Progenitor cell of endocrine pancreas (in vitro differentiated cells): ENCODE results near the gene HOXA6. TPM values are rescaled to one million over a fixed set of nuclear protein-coding genes. Genes with fewer than 3 reads are reported as not detected.

Source experiments
- DNase-seq: peaks from one replicate; pipeline ENCODE4 v3.0.0; 2021; ENCODE audit warnings: low spot score; ENCODE audit not compliant: unreplicated experiment
- H3K27ac Mint-ChIP-seq: 2 replicates; pipeline ENCODE4 v1.8.0; 2021; ENCODE audit warnings: mild to moderate bottlenecking, moderate library complexity, mixed read lengths
- H3K27me3 Mint-ChIP-seq: 2 replicates; pipeline ENCODE4 v1.8.0; 2021; ENCODE audit warnings: mixed read lengths
- H3K36me3 Mint-ChIP-seq: 2 replicates; pipeline ENCODE4 v1.8.0; 2022; ENCODE audit warnings: mixed read lengths; ENCODE audit not compliant: insufficient read depth
- H3K4me1 Mint-ChIP-seq: 2 replicates; pipeline ENCODE4 v1.8.0; 2021; ENCODE audit warnings: low read depth, mixed read lengths
- H3K4me3 Mint-ChIP-seq: 2 replicates; pipeline ENCODE4 v1.8.0; 2021; ENCODE audit warnings: low read depth, mild to moderate bottlenecking, moderate library complexity, mixed read lengths
- H3K9me3 Mint-ChIP-seq: 2 replicates; pipeline ENCODE4 v1.8.0; 2021; ENCODE audit warnings: low read depth, mixed read lengths
- CTCF ChIP-seq: fragments of 200-600 bp; sonication (generic); IDR thresholded peaks from one replicate; pipeline ENCODE4 v1.5.0; 2021; ENCODE audit warnings: antibody characterized with exemption, mild to moderate bottlenecking; ENCODE audit not compliant: unreplicated experiment
- total RNA-seq: library from RNA; stranded (reverse); gene quantifications from 2 replicates; pipeline ENCODE4 v1.2.1, GENCODE V29; 2021

The HOXA6 gene
- total RNA-seq, 1 donor from 2014 or later, result 0.38 TPM

DNA sequence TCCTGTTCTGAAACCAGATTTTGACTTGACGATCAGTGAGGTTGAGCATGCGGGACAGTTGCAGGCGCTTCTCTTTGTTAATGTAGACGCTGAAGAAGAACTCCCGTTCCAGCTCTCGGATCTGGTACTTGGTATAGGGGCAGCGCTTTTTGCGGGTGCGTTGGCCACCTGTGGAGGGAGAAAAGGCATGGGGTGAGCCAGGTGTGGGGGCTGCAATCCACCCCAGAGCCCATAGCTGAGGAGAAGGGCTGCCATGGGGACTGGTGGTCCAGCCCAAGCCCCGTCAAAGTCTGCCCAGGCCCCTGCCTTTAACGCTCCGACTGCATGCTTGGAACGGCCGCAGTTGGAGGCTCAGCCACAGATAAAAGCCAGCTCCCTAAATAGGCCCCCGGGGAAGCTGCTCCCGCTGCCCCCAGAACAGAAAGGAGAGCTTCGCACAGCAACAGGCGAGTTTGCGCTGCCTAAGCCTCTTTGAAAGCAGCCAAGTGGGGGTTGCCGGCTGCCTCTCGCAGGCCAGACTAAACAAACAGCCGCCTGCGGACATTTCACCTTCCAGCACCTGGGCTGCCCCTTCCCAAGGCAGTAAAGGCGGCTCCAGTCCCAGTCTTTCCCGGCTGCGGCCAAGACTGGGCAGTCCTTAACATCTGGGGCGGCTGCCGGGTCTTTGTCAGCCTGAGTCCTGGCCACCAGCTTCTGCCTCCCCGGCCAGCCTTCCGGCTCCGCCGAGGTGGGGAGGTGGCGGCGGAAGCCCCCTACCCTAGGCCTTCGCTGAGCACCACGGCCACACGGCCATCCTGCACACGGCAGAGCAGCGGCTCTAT, 35.5 kb upstream of the HOXA6 start:
- peaks cover 9% of the 10 kb centered on the region for H3K4me1 Mint-ChIP-seq
- H3K36me3 Mint-ChIP-seq, result no peaks in the 10 kb centered on the region
- DNase-seq, result no peak
- no peaks in the 10 kb centered on the region for H3K9me3 Mint-ChIP-seq
- H3K27ac Mint-ChIP-seq, result no peak overlapping the region
- H3K4me3 Mint-ChIP-seq, result no peak overlapping the region
- TF ChIP-seq CTCF, result no peak
- peaks cover 99% of the 10 kb centered on the region for H3K27me3 Mint-ChIP-seq

DNA sequence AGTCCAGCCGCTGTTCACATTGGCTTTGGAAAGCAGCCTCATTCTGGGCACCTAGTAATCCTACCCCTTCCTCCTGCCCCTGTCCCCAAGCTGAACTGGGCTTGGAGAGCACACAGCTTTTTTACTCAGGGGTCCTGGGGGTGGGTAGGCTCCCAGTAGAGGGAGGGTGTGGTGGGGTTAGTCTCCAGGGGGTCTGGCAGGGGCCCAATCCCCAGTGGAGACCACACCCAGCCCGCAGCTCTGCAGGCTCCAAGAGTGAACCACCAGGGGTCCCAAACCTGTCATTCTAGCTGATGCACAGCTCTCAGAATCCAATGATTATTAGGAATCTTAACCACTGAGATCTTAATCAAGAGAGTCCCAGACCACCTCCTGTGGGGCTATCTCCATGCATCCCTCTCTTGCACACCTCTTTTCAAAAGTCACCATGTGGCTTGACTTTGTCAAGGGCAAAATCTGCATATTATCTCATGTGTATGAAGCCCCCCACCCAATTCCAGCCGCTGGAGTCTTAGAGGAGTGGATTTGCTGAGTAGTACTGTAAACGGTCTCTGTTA, 34.8 kb upstream of the HOXA6 start:
- H3K36me3 Mint-ChIP-seq, result no peaks in the 10 kb centered on the region
- no peaks in the 10 kb centered on the region for H3K9me3 Mint-ChIP-seq
- no peak overlapping the region for H3K27ac Mint-ChIP-seq
- TF ChIP-seq CTCF, result no peak
- peaks cover 9% of the 10 kb centered on the region for H3K4me1 Mint-ChIP-seq
- no peak for DNase-seq
- peaks cover 99% of the 10 kb centered on the region for H3K27me3 Mint-ChIP-seq
- no peak overlapping the region for H3K4me3 Mint-ChIP-seq

DNA sequence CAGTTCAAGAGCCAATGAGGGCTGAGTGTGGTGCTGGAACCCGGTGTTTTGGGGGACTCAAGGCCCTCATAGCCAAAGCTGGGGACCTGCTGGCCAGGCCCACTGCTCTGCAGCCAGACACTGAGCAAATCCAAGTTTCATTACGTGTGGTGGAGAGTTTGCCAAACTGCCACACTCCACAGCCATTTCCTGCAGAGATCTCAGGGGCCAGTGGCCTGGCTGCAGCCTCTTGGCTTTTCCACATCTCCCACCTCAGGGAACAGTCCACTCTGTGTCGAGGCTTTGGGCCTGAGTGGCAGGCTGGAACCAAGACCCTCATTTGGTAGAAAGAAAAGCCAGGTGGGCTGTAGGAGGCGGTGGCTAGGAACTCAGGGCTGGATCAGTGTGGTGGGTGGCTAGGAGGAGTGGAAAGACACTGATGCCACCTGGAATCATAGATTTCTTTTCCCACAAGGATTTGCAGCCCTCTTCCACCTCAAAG, 34.3 kb upstream of the HOXA6 start:
- no peak for DNase-seq
- Mint-ChIP-seq H3K4me3 (no peak overlapping the region), H3K9me3 (no peaks in the 10 kb centered on the region), H3K36me3 (no peaks in the 10 kb centered on the region), H3K27ac (no peak overlapping the region), H3K4me1 (peaks cover 9% of the 10 kb centered on the region), H3K27me3 (peaks cover 99% of the 10 kb centered on the region)
- TF ChIP-seq CTCF, result no peak

GRCh38 chr7:27180431-27181420, 33.2 kb upstream of the HOXA6 start:
- Mint-ChIP-seq H3K36me3 (no peaks in the 10 kb centered on the region), H3K27ac (no peak overlapping the region), H3K27me3 (peaks cover 99% of the 10 kb centered on the region), H3K4me3 (peak overlapping the region; percentile 21), H3K4me1 (peaks cover 7% of the 10 kb centered on the region), H3K9me3 (no peaks in the 10 kb centered on the region)
- DNase-seq, result no peak
- TF ChIP-seq CTCF, result no peak
